Measurements from ENCODE around the gene LRRC18. TPM values are rescaled to one million over a fixed set of nuclear protein-coding genes. Genes with fewer than 3 reads are reported as not detected.

The LRRC18 gene
- polyA plus RNA-seq, 2 donors = not detected

DNA sequence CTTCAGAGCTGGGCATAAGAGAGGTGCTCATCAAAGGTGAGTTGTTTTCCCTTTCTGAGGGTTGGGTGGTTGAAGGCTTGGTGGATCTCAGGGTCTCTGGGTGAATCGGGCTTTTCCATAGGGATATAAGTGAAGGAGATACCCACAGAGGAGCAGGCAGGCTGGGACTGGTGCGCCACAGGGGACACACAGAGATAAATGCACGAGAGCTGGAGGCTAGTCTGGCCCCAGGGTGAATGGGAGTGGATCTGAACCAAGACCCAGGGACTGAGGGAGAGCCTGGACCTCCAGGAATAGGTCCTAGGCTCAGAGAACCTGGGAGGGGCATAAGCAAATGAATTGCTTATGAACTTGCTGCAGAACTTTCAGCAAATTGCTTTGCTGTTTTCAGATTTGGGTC, 61.5 kb downstream of the LRRC18 start:
- Histone ChIP-seq H3K4me3 (ENCODE audit: low read depth in 1 of 2, low read length in 2 of 2) (no peak overlapping the region), H3K27me3 (ENCODE audit: control insufficient read depth in 1 of 2, insufficient read depth in 2 of 2, low read length in 2 of 2) (no peaks in the 10 kb centered on the region)
- 78 to 84% methylated on average over 3 of the region's 3 CpGs for WGBS, 2 donors

DNA sequence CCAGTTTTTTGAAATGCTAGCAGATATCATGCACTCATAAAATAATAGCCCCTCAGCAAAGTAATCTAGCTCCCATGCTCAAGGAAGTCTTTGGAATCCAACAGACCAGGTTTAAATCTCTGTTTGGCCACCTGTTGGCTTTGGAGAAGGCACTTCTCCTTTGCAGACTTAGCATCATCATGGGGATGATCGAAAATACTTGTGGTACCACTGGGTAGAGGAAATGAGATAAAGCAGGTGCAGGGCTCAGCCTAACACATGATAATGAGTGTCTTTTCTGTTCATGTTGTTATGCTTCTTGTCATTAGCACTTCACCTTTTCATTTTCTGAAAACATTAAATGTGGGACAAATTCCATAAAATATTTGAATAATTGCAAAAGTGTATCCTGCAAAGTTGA, 67.4 kb downstream of the LRRC18 start:
- H3K4me1 ChIP-seq (ENCODE audit: control insufficient read depth in 2 of 2, insufficient read depth in 2 of 2, low read length in 1 of 2) = no peaks in the 10 kb centered on the region
- no peak overlapping the region for H3K4me3 ChIP-seq (ENCODE audit: low read depth in 1 of 2, low read length in 2 of 2)
- 79 to 85% methylated on average over 1 of the region's 1 CpG for WGBS, 2 donors

More for the DNA sequence above, 61.5 kb downstream of the LRRC18 start:
- H3K27ac ChIP-seq (ENCODE audit: low read depth in 2 of 2, low read length in 1 of 2) = no peak overlapping the region
- no peaks in the 10 kb centered on the region for H3K4me1 ChIP-seq (ENCODE audit: control insufficient read depth in 2 of 2, insufficient read depth in 2 of 2, low read length in 1 of 2)
- H3K36me3 ChIP-seq (ENCODE audit: control insufficient read depth in 2 of 2, insufficient read depth in 2 of 2, low read length in 1 of 2) = no peaks in the 10 kb centered on the region
- no peaks in the 10 kb centered on the region for H3K9me3 ChIP-seq (ENCODE audit: control insufficient read depth in 2 of 2, insufficient read depth in 1 of 2, low read depth in 1 of 2, low read length in 1 of 2)

More for the DNA sequence above, 67.4 kb downstream of the LRRC18 start:
- H3K27ac ChIP-seq (ENCODE audit: low read depth in 2 of 2, low read length in 1 of 2) = no peak overlapping the region
- H3K9me3 ChIP-seq (ENCODE audit: control insufficient read depth in 2 of 2, insufficient read depth in 1 of 2, low read depth in 1 of 2, low read length in 1 of 2) = no peaks in the 10 kb centered on the region
- no peaks in the 10 kb centered on the region for H3K36me3 ChIP-seq (ENCODE audit: control insufficient read depth in 2 of 2, insufficient read depth in 2 of 2, low read length in 1 of 2)
- H3K27me3 ChIP-seq (ENCODE audit: control insufficient read depth in 1 of 2, insufficient read depth in 2 of 2, low read length in 2 of 2) = no peaks in the 10 kb centered on the region

Other genes with a start within 250 kb of the LRRC18 start
- gene VSTM4, start 175.7 kb upstream of the LRRC18 start, polyA plus RNA-seq = 1 to 10 TPM in 1 of 2 donors, under 1 TPM in 1; 0.31 to 1.2 TPM
- not detected for gene FAM170B, start 194.2 kb upstream of the LRRC18 start, polyA plus RNA-seq
- gene TMEM273, start 248.6 kb upstream of the LRRC18 start, polyA plus RNA-seq = 1 to 10 TPM; 3.8 to 4.7 TPM

Data from esophagus (tissue), 2 donors.